MCF 10A (cell line): ENCODE results near the gene PRLH. TPM values are rescaled to one million over a fixed set of nuclear protein-coding genes. Genes with fewer than 3 reads are reported as not detected.
A peak's percentile ranks its signal among the peaks of the same experiment; 100 is the strongest.
"Not testable (repeated sequence)": the region's sequence is repeated elsewhere in the genome, so short reads cannot be mapped to it uniquely, and the experiment has no call there.

Experiments used
- BruUV-seq: library from RNA; stranded (reverse); fragments of 400-500 nt; replicated peaks from 2 replicates; lab custom pipeline; 2021; lab: Mats Ljungman, UMichigan
- CTCF ChIA-PET: fragments of 300-600 bp; sonication (Branson Sonifier 250); formaldehyde crosslinking; extraction: SDS; loops from one replicate; lab custom pipeline; 2021; ENCODE audit warnings: antibody characterized with exemption, inconsistent platforms; lab: Yijun Ruan, JAX
- POLR2A ChIA-PET: fragments of 300-600, 350-650 bp; sonication (Branson Sonifier 250); formaldehyde crosslinking; extraction: SDS; loops from one replicate; lab custom pipeline; 2020; ENCODE audit warnings: antibody characterized with exemption, inconsistent platforms; lab: Yijun Ruan, JAX
- DNase-seq: peaks from one replicate; pipeline ENCODE4 v3.0.0-alpha.2; 2018; ENCODE audit not compliant: unreplicated experiment
- H3K27ac Mint-ChIP-seq: one replicate; pipeline ENCODE4 v1.8.0; 2022; ENCODE audit warnings: mild to moderate bottlenecking, low read depth, mixed read lengths; ENCODE audit not compliant: unreplicated experiment
- H3K27me3 Mint-ChIP-seq: one replicate; pipeline ENCODE4 v1.8.0; 2022; ENCODE audit warnings: mixed read lengths; ENCODE audit not compliant: insufficient read depth, unreplicated experiment
- H3K36me3 Mint-ChIP-seq: one replicate; pipeline ENCODE4 v1.8.0; 2022; ENCODE audit warnings: mild to moderate bottlenecking, moderate library complexity, mixed read lengths; ENCODE audit not compliant: insufficient read depth, unreplicated experiment
- H3K4me1 Mint-ChIP-seq: one replicate; pipeline ENCODE4 v1.8.0; 2022; ENCODE audit warnings: mixed read lengths; ENCODE audit not compliant: insufficient read depth, unreplicated experiment
- H3K4me3 Mint-ChIP-seq: one replicate; pipeline ENCODE4 v1.8.0; 2022; ENCODE audit warnings: mild to moderate bottlenecking, moderate library complexity, mixed read lengths; ENCODE audit not compliant: unreplicated experiment
- H3K9me3 Mint-ChIP-seq: one replicate; pipeline ENCODE4 v1.8.0; 2022; ENCODE audit warnings: mixed read lengths; ENCODE audit not compliant: unreplicated experiment
- CTCF ChIP-seq: fragments of 200-600 bp; IDR thresholded peaks from one replicate; pipeline ENCODE4 v1.8.0; 2022; ENCODE audit warnings: antibody characterized with exemption, mild to moderate bottlenecking; ENCODE audit not compliant: unreplicated experiment
- intact Hi-C: fragments of 100-400 bp; cut with micrococcal nuclease; formaldehyde crosslinking; loops from 2 replicates; pipeline ENCODE4 v1.14.1; 2022
- total RNA-seq: library from RNA; stranded (reverse); gene quantifications from 2 replicates; pipeline ENCODE4 v1.2.3, GENCODE V29; 2022

The PRLH gene
- total RNA-seq, 1 experiment from 2014 or later, result not detected

- BruUV-seq, result no TSS peak
- CTCF ChIA-PET, result interaction anchor here (0.5 to 1.2 kb wide), 2 partner anchors 31 to 153 kb away, joined by 4 to 5 read pairs; no protein-coding TSS in a partner anchor
Measured at GRCh38 chr2:237603049-237603717, 36.8 kb downstream of the PRLH start.

GRCh38 chr2:237603718-237604362 is 37.5 kb downstream of the PRLH start:
- CTCF ChIA-PET, result interaction anchor here (0.5 kb wide), 1 partner anchor 153 kb away, joined by 4 read pairs; no protein-coding TSS in a partner anchor
- Mint-ChIP-seq H3K27ac (no peak overlapping the region), H3K4me3 (no peak overlapping the region), H3K27me3 (peaks cover 20% of the 10 kb centered on the region), H3K9me3 (no peaks in the 10 kb centered on the region), H3K36me3 (no peaks in the 10 kb centered on the region), H3K4me1 (no peaks in the 10 kb centered on the region)
- TF ChIP-seq CTCF, result no peak
- BruUV-seq, result no TSS peak
- intact Hi-C loops, result no loop called here
- DNase-seq, result peak; percentile 16
- POLR2A ChIA-PET, result interaction anchor here (1.5 kb wide), 1 partner anchor 13 kb away, joined by 6 read pairs; the partner anchor contains the start of gene RAB17

More at GRCh38 chr2:237603049-237603717, 36.8 kb downstream of the PRLH start:
- H3K27me3 Mint-ChIP-seq, result peaks cover 15% of the 10 kb centered on the region
- H3K27ac Mint-ChIP-seq, result no peak overlapping the region
- H3K36me3 Mint-ChIP-seq, result no peaks in the 10 kb centered on the region
- H3K4me3 Mint-ChIP-seq, result no peak overlapping the region
- intact Hi-C loops, result no loop called here
- no peaks in the 10 kb centered on the region for H3K4me1 Mint-ChIP-seq
- POLR2A ChIA-PET, result interaction anchor here (1.5 kb wide), 1 partner anchor 12 kb away, joined by 6 read pairs; the partner anchor contains the start of gene RAB17
- DNase-seq, result no peak
- no peaks in the 10 kb centered on the region for H3K9me3 Mint-ChIP-seq
- no peak for TF ChIP-seq CTCF

- DNase-seq, result no peak
- peaks cover 20% of the 10 kb centered on the region for H3K27me3 Mint-ChIP-seq
- H3K36me3 Mint-ChIP-seq, result no peaks in the 10 kb centered on the region
- no peak overlapping the region for H3K4me3 Mint-ChIP-seq
- no peaks in the 10 kb centered on the region for H3K4me1 Mint-ChIP-seq
- H3K27ac Mint-ChIP-seq, result no peak overlapping the region
- H3K9me3 Mint-ChIP-seq, result no peaks in the 10 kb centered on the region
- CTCF ChIA-PET, result no interaction called here
- no TSS peak for BruUV-seq
- intact Hi-C loops, result no loop called here
- POLR2A ChIA-PET, result interaction anchor here (1.5 kb wide), 1 partner anchor 14 kb away, joined by 6 read pairs; the partner anchor contains the start of gene RAB17
- TF ChIP-seq CTCF, result no peak
Measured at GRCh38 chr2:237604391-237604790, 38.0 kb downstream of the PRLH start.

GRCh38 chr2:237604960-237605359 is 38.6 kb downstream of the PRLH start:
- ChIA-PET POLR2A (interaction anchor here (1.5 kb wide), 1 partner anchor 14 kb away, joined by 6 read pairs; the partner anchor contains the start of gene RAB17), CTCF (no interaction called here)
- Mint-ChIP-seq H3K27me3 (peaks cover 20% of the 10 kb centered on the region), H3K4me3 (no peak overlapping the region), H3K9me3 (no peaks in the 10 kb centered on the region), H3K4me1 (no peaks in the 10 kb centered on the region), H3K36me3 (no peaks in the 10 kb centered on the region), H3K27ac (no peak overlapping the region)
- intact Hi-C loops, result no loop called here
- DNase-seq, result peak; percentile 33
- TF ChIP-seq CTCF, result no peak
- no TSS peak for BruUV-seq

- H3K4me3 Mint-ChIP-seq, POLR2A ChIA-PET, H3K9me3 Mint-ChIP-seq, H3K27ac Mint-ChIP-seq, DNase-seq, intact Hi-C loops, H3K36me3 Mint-ChIP-seq, BruUV-seq, H3K4me1 Mint-ChIP-seq: not testable (repeated sequence)
- CTCF ChIA-PET, result interaction anchor here (0.6 kb wide), 1 partner anchor 653 kb away, joined by 3 read pairs; no protein-coding TSS in a partner anchor
- H3K27me3 Mint-ChIP-seq, result peaks cover 20% of the 10 kb centered on the region
Measured at GRCh38 chr2:237606522-237606921, 40.1 kb downstream of the PRLH start.
